H7 (cell line): ENCODE results near the gene ZNF213. TPM values are rescaled to one million over a fixed set of nuclear protein-coding genes. Genes with fewer than 3 reads are reported as not detected.

Experiments used
- DNase-seq: peaks from one replicate; pipeline ENCODE4 v3.0.0; 2012
- H3K27me3 ChIP-seq: 2 replicates; pipeline ENCODE4 v1.6.0; 2011; ENCODE audit warnings: mild to moderate bottlenecking, low read length; ENCODE audit not compliant: control insufficient read depth, insufficient read depth
- H3K36me3 ChIP-seq: replicated peaks from 2 replicates; pipeline ENCODE4 v1.5.1; 2011; ENCODE audit warnings: low read length; ENCODE audit not compliant: control insufficient read depth, insufficient read depth
- H3K4me3 ChIP-seq: 2 replicates; pipeline ENCODE4 v1.5.1; 2011; ENCODE audit warnings: low read depth, mild to moderate bottlenecking, control low read depth, low read length, moderate library complexity; ENCODE audit not compliant: insufficient read depth
- total RNA-seq: library from RNA; depleted of rRNA; stranded (reverse); fragments of >200 nt; shearing (Covaris generic); gene quantifications from 2 replicates; pipeline ENCODE4 v1.2.3, GENCODE V29; 2014

ZNF213 gene
- total RNA-seq, 1 experiment from 2014 or later: 5.5 TPM

DNA sequence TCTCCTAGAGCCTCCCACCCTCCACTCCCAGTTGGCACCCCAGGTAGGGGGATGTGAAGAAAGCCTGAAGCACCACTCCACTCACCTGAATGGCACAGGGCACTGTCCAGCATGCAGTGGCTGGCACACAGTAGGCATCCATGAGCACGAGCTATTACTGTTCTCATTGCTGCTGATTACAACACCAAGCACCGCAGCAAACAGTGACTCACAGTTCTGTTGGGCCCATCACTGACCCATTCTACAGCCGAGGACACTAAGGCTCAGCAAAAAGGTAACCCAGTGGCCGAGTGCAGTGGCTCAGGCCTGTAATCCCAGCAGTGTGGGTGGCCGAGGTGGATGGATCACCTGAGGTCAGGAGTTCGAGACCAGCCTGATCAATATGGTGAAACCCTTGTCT lies 38.5 kb upstream of the ZNF213 start:
- peak; percentile 23 for DNase-seq
- H3K27me3 ChIP-seq: no peaks in the 10 kb centered on the region
- H3K36me3 ChIP-seq: peaks cover 16% of the 10 kb centered on the region
- H3K4me3 ChIP-seq: no peak overlapping the region

DNA sequence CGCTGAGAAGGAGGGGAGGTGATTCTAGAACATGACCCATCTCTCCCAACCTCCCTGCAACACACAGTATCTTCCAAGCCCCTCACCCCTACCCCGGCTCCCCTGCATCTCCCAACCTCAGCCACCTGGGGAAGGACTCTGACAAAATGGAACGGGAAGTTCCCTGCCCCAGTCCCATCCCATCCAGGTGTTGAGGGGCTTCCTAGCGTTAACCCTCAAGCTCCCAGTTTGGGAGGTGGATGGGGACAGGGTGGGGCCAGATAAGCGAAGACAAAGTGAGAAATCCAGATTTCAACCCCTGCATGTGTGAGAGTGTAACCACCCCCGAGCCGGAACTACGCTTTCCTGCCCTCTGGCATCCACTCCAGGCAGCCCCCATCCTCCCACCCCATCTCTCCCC lies 37.6 kb upstream of the ZNF213 start:
- DNase-seq: peak; percentile 68
- Histone ChIP-seq H3K36me3 (peaks cover 9% of the 10 kb centered on the region), H3K4me3 (peak overlapping the region; percentile 89), H3K27me3 (no peaks in the 10 kb centered on the region)

DNA sequence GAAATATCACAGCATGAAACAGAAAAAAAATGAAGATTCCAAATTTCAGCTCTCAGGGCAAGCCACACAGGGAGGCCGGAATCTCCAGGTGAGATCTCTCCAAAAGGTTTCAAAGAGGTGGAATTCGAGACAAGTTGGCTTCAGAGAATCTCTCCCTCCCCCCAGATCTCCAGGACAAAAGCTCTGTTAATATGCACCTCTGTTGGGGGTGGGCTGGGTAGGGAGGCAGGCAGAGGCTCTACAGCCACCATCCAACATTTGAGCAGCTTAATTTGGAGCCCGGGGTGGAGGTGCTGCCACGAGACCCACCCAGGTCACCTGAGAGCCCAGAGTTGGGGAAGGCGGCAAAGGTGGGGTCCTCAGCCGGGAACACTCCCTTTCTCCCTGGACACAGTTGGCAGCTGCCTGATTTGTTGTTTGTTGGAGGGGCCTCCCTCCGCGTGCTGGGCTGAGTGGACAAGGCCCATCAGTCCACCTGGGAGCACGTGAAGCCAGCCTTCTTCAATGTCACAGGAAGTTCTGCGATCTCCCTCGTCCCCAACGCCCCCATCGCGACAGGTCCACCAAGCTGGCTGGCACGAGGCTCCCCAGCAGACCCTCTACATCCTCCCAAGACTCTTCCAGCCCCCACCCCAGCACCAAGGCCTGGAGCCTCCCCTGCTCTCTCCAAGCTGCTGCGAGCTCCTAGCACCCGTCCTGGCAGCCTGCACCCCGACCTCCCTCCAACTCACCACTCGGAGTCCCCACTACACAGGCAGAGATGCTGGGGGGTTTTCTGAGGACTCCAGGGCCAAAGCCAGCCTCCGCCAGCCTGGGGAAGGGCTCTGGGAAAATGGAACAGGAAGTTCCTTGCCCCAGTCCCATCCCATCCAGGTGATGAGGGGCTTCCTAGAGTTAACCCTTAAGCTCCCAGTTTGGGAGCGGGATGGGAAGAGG lies 36.1 kb upstream of the ZNF213 start, which contains the start of gene ZSCAN10:
ZSCAN10 (minus strand) TSS at position 836 of the 936 bp plus-strand sequence. CDS start 6,357 bp downstream, outside the sequence.
- Histone ChIP-seq H3K27me3 (no peaks in the 10 kb centered on the region), H3K36me3 (peaks cover 4% of the 10 kb centered on the region), H3K4me3 (peak within 1 kb of the TSS; percentile 89)
- DNase-seq: peak; percentile 92

DNA sequence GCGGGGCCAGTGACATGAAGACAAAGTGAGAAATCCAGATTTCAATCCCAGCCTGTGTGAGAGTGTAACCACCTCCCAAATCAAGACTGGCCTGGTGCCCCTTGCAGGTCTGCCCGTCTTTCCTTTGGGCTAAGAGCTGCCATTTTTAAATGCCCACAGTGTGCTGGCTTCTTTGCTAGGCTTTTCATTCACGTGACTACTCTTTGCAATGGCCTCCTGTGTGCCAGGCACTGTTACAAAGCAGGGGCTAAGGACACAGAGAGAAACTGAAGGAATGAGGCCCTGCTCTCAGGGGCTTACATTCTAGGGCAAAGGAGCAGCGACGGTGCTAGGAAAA lies 35.5 kb upstream of the ZNF213 start:
- Histone ChIP-seq H3K36me3 (peaks cover 4% of the 10 kb centered on the region), H3K4me3 (peak overlapping the region; percentile 89), H3K27me3 (no peaks in the 10 kb centered on the region)
- DNase-seq: no peak

DNA sequence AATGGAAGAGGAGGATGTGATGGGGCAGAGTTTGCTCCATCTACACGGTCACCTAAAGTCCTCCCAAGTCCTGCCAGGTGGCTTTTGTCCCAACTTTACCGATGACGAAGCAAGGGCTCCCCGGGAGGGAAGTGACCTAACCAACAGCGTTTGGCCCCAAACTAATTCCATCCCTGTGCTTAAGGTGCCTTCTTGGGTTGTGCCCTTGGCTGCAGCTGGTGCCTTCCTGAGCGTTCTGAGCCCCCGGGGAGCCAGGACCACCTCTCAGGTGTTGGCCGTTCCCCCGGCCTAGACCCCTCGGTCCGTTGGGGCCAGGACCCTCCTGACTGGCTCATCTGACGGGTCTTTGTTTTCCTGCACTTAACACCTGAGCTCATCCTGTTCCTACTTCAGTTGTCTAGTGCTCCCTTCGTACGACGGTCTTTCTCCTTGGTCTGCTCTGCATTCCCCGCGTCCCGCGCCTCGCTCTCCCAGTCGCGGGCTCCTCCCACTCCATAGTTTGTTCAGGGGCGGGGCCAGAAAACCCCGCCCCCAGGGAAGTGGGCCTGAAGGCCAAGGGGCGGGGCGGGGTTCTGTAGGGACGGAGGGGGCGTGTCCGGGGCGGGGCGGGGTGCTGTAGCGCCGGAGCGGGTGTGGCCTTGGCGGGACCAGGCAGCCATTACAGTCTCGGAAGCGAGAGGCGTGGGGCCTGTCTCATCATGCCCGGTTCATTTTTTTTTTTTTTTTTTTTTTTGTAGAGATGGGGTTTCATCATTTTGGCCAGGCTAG lies 34.9 kb upstream of the ZNF213 start:
- Histone ChIP-seq H3K36me3 (peaks cover 4% of the 10 kb centered on the region), H3K27me3 (no peaks in the 10 kb centered on the region), H3K4me3 (peak overlapping the region; percentile 89)
- DNase-seq: peak; percentile 98

DNA sequence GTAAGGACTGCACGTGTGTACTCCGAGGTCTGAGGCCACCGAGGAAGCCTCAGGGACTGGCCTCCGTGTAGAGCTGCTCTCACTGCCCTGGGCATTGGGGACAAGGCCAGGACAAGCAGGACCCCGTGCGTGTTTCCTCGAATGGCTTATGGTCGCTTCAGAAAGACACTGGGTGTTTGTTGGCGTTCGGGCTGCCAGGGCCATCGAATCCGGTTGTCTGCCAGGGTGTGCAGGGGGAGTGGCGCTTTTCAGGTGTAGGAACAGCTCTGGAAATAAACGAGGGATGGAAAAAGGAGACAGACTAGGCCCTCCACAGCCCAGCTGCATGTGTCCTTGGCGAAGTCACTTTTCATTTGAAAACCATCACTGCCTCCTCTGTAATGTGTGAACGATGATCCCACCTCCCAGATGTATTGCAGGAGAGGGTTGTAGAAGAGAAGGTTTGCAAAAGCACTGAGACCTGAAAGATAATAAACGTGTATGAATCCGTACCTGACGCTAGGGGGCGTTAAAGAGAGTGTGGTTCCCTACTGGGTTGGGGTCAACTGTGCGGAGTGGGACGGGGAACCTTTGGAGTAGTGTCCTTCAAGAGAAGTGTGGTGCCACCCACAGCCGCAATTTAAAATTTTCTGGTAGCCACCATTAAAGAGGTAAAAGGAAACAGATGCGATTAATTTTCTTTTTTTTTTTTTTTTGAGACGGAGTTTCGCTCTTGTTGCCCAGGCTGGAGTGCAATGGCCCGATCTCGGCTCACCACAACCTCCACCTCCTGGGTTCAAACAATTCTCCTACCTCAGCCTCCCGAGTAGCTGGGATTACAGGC lies 33.6 kb upstream of the ZNF213 start:
- H3K4me3 ChIP-seq: no peak overlapping the region
- H3K27me3 ChIP-seq: no peaks in the 10 kb centered on the region
- peak; percentile 81 for DNase-seq
- peaks cover 3% of the 10 kb centered on the region for H3K36me3 ChIP-seq

DNA sequence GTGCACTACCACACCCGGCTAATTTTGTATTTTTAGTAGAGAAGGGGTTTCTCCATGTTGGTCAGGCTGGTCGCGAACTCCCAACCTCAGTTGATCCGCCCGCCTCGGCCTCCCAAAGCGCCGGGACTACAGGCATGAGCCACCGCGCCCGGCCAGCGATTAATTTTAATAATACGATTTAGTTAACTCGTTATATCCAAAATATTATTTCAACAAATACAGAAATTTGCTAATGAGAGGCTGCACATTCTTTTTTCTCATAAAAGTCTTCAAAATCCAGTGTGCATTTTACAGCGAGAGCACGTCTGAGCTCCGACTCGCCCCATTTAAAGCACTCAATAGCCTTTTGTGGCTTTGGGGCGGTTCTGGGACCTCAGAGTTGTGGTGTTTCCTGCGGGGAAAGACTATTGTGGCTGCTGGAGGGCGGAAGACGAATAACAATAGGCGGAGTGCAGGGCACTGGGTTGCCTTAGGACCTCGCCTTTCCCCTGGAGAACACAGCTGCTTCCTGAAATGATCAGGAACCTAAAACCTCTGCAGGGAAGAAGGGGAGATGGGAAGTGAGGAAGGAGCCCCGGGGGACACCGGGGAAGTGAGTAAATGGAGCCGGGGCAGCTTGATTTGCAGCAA lies 32.9 kb upstream of the ZNF213 start:
- no peaks in the 10 kb centered on the region for H3K27me3 ChIP-seq
- no peak overlapping the region for H3K4me3 ChIP-seq
- no peaks in the 10 kb centered on the region; the same call in 1 of the 2 replicates for H3K36me3 ChIP-seq
- peak; percentile 86 for DNase-seq

DNA sequence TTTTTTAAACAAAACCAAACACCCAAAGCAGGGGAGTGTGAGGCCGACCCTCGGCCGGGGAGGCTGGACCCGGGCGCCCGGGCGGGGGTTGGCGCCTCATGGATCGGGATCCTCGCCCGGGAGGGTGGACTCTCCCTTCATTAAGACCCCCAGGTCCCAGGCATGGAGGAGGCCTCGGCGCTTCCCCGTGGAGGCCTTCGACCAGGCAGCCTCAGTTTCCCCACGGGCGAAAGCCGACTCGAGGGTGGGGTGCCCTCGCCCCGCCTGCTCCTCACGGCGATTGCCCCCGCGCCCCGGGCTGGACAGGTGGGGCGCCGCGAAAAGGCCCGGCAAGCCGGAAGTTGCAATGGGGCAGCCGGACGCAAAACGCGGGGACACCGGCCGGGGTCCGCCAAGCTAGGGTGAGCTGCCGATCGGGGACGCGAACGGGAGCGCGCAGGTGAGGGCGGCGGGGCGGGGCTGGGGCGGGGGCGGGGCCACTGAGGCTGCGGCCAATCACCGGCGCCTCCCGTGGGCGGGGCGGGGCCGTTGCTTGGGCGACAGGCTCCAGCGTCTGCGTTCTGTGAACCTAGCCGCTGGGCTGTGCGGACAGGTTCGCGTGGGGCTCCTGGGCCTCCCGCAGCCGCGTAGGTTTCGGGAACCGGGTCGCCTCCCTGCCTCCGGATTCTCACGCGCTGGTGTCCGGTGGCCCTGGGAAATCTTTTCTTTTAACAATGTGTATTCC lies 28.5 kb upstream of the ZNF213 start:
- no peaks in the 10 kb centered on the region; the same call in 1 of the 2 replicates for H3K27me3 ChIP-seq
- H3K36me3 ChIP-seq: no peaks in the 10 kb centered on the region

DNA sequence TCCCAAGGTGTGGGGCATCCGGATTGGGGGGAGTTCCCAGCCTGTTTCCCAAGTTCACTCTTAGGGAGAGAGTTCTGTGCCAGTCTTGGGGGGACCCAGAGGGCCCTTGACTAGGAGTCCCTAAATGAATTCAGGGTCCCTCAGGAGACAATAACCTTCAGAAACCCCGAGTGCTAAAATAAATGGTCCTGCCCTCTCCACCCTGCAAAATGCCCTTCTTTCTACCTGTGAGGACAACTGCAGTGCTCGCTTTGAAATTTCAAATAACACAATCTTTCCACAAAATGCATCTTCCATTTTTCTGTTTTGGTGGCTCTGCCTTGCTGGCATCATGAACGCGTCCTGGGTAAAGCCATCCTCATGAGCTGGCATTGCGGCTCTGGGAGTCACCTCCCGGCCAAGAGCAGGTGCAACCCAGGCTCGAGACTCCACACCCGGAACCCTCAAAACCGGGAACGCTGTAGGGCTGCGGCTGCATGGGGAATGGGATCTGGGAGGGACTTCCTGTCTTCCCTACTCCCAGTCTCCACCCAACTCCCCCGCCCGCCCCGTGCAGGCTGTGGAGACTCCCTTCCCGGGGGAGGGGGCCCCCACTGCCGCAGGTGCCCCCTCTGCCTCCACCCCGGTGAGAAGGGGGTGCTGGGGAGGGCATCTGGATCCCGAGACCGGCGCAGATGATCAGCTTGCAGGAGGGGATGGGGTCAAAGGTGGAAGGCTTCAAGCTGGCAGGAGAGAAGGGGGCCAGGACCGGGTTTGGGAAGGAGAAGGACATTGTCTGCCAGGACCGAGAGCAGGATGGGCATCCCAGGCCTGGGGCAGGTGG lies 22.6 kb upstream of the ZNF213 start, which contains the start of gene ZNF205:
ZNF205 (plus strand) TSS at position 529 of the 823 bp plus-strand sequence. CDS start 845 bp downstream, outside the sequence.
- Histone ChIP-seq H3K36me3 (peaks cover 8% of the 10 kb centered on the region), H3K27me3 (no peaks in the 10 kb centered on the region; the same call in 1 of the 2 replicates), H3K4me3 (peak within 1 kb of the TSS; percentile 78)
- DNase-seq: peak; percentile 95

More for the DNA sequence above, 28.5 kb upstream of the ZNF213 start:
- H3K4me3 ChIP-seq: peak overlapping the region; percentile 73
- DNase-seq: peak; percentile 99

DNA sequence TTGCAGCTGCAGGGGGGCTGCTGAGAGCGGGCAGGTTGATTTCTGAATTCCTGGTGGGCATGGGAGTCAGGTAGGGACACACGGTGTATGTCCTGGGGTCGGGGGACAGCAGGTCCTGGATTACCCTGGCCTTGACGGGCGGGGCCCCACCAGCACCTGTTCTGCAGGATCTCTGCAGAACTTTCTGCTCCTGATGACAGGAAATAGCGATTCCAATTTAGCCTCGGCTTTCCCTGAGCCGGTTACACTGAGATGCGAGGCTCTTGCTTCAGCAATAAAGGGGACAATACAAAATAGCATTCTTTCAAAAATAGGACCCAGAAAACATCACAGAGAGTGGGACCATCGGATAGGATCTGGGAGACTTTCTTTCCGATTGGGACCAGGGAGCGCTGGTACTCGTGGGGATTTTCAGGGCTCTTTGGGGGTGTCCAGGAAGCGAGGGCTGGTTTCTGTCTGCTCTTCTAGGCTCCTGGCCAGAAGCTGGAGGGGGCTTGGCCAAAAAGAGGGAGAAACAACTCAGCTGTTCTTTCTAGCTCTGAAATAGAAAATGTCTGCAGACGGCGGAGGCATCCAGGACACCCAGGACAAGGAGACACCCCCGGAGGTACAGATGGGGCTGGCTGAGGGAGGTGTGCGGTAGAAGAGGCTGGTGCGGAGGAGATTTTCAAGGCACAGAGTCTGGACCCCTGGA lies 21.8 kb upstream of the ZNF213 start:
- Histone ChIP-seq H3K27me3 (no peaks in the 10 kb centered on the region; the same call in 1 of the 2 replicates), H3K4me3 (peak overlapping the region; percentile 78), H3K36me3 (peaks cover 8% of the 10 kb centered on the region)
- DNase-seq: peak; percentile 22

DNA sequence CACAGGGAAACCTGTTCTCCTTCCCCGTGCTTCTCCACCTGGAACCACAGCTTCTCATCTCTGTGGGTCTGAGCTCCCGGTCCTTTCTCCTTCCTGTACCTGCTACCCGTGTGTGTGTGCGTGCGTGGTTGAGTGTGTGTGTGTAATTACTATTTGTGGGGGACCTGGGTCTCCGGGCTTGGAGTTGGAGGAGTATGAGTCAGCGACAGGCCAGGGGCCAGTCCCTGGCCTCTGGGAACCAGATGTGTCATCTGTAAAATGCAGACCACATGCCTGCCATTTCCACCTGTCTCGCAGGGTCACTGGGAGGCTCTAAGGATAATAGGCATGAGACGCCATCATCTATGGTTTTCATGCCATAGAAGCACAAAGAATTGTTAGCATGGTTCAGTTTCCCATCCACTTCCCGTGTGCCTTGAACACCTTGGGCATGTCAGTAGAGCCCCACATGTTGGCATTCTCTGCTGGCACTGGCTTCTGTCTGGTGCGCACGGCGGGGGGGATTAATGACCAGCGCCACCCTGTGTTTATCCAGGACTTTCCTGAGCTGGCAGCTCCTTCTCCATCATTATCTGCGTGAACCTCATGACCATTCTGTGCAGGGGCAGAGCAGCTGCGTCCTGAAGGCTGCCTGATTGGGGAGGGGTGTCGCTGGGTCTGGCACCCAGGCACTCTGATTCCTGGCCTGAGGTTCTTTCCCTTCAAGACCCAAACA lies 20.9 kb upstream of the ZNF213 start:
- peak; percentile 67 for DNase-seq
- H3K27me3 ChIP-seq: no peaks in the 10 kb centered on the region; the same call in 1 of the 2 replicates
- H3K4me3 ChIP-seq: no peak overlapping the region
- peaks cover 10% of the 10 kb centered on the region for H3K36me3 ChIP-seq
